ENCODE measurements around the gene MROH7.

MROH7 gene

DNA sequence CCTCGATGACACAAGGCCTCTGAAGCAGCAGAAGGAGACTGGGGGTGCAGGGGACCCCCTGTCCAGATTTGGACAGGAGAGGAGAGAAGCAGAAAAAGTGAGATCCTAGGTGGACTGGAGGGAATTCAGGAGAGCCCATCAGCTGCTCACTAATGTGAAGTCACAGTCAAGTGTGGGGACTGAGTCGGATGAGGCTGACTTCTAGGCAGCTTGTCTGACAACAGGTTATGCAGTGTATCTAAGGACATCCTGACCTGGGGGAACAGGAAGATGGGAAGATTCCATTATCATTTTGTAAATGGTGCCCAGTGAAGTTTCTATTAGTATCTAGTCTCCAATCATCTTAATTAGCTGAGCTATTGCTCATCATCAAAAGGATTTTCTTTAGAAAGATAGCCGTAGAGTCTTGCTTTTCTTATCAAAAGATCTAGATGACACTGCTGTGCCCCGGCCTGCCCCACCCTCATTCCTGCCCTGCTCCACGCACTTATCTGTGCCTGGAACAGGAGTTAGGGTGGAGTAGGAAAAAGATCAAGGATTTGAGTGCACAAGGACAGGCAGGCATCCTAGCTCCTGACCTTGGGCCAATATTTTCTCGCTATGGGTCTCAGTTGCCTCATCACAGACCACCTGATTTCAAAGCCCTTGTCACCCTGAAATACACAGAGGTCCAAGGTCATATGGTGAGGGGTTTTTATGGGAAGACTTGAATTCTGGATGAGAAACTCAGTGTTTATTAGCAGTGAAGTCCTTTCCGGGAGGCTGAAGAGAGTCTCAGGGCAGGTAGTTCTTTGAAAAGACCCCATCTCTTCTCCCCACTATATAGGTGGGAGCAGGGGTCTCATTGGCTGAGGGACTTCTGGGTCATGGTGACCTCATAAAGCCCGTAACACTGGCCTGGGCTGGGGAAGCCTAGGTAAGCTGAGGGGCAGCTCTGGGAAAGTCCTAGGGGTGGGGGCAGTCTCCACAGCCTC lies at the start of gene MROH7:
MROH7 (plus strand) TSS at position 924 of the 974 bp plus-strand sequence. CDS start 11,141 bp downstream, outside the sequence.
- DNase-seq (ENCODE audit: low read depth) = no peak

GRCh38 chr1:54593571-54594160 lies 47.9 kb upstream of the MROH7 start:
- no peak for DNase-seq (ENCODE audit: low read depth)

- DNase-seq (ENCODE audit: low read depth) = no peak
These were observed 47.1 kb upstream of the MROH7 start for GRCh38 chr1:54594463-54594862.

DNA sequence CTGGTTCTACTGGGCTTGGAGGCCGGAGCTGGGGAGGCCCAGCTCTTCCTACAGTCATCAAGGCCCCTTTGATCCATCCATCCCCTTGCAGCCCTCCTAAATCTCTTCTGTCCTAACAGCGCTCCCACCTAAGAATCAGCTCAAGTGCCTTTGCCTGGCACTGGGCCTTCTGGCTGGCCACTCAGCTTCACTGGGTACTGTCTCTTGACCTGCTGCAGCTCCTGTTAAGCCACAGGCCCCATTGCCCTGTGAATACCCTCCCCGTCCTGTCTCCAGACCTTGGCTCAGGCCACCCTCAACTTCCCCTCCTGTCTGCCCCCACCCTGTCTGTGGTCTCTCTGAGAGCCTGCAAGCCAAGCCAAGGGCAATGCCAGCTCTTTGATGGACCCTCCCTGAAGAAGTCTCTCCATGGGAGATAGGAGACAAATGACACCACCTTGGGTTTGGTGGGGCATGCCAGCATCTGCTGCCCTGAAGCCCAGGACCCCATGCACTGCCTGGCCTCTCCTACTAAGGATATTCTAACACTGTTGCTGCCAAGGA lies 45.6 kb upstream of the MROH7 start:
- no peak for DNase-seq (ENCODE audit: low read depth)

GRCh38 chr1:54596756-54597155 lies 44.8 kb upstream of the MROH7 start:
- DNase-seq (ENCODE audit: low read depth) = no peak

DNA sequence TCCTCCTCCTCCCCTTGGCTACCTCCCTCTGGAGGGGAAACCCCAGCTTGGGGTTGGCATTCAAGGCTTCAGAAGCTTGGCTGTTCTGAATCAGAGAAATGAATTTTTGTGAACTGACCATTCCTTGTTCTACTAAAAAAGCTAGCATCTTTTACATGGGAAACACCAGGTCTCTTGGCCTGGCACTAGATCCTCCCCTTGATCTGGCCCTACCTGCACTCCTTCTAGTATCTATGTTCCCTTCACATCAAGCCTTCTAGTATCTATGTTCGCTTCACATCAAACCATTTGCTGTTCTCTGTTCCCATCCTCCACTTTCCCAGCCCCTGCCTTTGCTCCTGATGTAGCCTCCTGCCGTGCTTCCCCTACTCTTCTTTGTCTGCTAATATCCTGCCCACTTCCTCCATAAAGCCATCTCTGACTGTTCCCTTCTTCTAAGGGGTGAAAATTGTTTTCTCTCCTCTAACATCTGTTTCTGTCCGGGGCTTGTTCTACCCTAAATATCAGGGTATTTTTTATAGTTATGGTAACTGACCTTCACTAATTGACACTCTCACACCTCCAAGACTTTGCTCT lies 44.0 kb upstream of the MROH7 start:
- no peak for DNase-seq (ENCODE audit: low read depth)

DNA sequence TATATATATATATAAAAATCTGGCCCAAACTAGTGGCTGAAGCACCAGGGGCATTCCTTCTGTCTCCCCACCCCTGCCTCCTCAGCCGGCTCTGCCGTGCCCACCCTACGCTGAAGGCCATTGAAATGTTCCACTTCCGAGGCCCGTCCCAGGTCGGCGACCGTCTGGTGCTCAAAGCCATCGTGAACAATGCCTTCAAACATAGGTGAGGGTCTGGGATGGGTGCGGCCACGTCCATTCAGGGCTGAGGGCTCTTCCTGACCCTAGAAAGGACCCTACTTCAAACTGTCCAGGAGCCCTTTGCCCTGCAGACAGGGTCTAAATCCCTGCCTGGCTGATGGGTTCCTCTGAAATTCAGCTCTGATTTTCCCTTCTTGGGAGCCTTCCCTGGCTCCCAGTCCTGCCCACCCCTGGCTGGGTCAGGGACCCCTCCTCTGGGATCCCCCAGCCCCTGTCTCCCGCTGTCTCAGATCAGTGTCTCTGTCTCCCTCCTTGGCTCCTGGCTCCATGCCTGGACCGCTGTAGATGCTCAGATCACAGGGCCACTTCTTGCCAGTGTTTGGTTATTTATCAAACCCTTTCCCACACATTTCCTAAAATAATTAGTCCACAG lies 42.3 kb upstream of the MROH7 start:
- no peak for DNase-seq (ENCODE audit: low read depth)

GRCh38 chr1:54600947-54601721 lies 40.5 kb upstream of the MROH7 start:
- DNase-seq (ENCODE audit: low read depth) = no peak

- no peak for DNase-seq (ENCODE audit: low read depth)
These were observed 39.9 kb upstream of the MROH7 start for GRCh38 chr1:54601730-54602129.

DNA sequence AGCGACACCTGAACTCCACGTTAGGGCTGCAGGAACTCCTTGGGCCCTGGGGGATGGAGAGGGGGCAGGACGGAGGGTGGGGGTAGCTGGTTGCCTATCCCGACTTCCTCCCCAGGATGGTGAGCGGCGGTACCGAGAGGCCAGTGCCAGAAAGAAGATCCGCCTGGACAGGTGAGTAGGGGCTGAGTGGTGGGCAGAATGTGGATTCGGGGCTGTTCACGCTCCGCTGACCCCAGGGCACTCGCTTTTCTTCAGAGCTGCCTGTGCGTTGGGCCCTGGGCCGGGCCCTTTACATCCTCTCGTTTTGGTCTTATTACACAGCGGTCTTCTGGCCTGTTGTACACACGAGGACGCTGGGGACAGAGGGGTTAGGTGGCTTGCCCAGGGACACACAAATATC lies 39.0 kb upstream of the MROH7 start:
- no peak for DNase-seq (ENCODE audit: low read depth)

DNA sequence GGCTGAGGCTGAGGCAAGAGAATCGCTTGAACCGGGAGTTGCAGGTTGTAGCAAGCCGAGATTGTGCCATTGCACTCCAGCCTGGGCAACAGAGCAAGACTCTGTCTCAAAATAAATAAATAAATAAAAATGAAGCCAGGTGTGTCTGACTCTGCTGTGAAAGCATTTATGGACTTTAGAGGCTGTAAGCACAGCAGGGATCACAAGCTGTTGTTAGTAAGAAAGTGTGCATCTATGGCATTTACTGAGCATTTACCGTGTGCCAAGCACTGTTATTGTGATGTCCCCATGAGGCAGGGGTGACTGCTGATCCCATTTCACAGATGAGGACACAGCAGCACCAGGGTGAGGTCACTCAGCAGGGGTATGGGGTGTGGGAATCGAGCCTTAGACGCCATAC lies 38.3 kb upstream of the MROH7 start:
- no peak for DNase-seq (ENCODE audit: low read depth)

- DNase-seq (ENCODE audit: low read depth) = no peak
These were observed 37.5 kb upstream of the MROH7 start for GRCh38 chr1:54604051-54604450.

DNA sequence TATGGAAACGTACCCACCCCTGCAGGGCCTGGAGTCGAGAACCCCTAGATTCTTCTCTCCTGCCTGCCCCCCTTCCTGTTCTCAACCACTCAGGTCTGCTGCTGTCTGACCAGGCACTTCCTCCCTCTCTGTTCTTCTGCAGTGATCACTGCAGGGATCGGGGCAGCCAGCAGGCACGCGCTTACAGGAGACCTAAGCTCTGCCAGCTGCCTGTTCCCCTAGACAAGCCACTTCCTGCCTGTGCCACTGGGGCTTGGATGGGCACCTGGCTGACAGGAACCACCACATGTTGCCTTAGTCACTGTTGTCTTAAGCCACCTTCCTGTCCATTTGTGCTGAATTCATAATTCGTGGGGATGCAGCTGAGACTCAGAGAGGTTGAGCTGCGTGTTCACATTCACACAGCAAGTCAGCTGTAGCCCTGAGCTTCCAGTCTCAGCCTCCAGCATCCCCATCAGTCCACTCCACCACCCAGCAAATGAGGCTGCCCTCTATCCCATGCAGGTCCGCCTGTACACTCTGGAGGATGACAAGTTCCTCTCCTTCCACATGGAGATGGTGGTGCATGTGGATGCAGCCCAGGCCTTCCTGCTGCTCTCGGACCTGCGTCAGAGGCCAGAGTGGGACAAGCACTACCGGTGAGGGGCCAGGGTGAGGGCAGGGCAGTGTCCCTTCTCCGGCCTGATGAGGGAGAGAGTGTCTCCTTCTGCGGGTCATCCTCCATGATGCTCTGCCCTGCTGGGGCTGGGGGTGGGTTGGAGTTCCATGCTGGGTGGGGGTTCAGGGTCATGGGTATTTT lies 36.8 kb upstream of the MROH7 start:
- DNase-seq (ENCODE audit: low read depth) = no peak

GRCh38 chr1:54606096-54606989 lies 35.2 kb upstream of the MROH7 start:
- DNase-seq (ENCODE audit: low read depth) = no peak

- DNase-seq (ENCODE audit: low read depth) = no peak
These were observed 34.6 kb upstream of the MROH7 start for GRCh38 chr1:54606990-54607325.

GRCh38 chr1:54607821-54608565 lies 33.6 kb upstream of the MROH7 start:
- DNase-seq (ENCODE audit: low read depth) = no peak

GRCh38 chr1:54608566-54609230 lies 32.9 kb upstream of the MROH7 start:
- no peak for DNase-seq (ENCODE audit: low read depth)

DNA sequence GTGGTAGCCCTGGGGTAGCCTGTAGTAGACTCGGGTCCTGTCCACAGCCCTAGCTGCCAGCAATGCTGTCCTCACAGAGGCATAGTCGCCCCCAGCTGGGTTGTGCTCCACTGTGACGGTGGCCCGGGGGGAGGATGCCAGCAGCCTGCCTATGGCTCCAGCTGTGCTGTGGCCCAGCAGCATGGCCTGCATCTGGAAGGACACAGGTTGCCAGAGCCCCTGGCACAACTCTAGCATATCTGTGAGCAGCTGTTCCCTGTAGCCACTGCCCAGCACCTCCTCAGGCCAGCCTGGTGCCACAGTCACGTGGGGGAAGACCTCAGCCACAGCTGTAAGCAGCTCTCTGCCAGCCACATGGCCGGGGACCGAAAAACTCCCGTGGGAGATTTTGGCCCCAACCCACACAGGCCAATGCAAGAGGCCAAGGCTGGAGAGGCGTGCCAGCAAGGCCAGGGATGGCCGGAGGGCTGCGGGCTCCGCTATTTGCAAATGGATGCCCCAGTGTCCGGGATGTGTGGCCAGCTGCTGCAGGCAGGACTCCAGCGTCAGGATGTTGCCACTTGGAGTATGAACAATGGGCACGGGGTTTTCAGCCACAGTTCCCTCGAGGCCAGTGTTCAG lies 32.2 kb upstream of the MROH7 start:
- no peak for DNase-seq (ENCODE audit: low read depth)
